BJ (cell line): Measurements from ENCODE around the gene COL27A1. TPM values are rescaled to one million over a fixed set of nuclear protein-coding genes. Genes with fewer than 3 reads are reported as not detected.

Source experiments
- CTCF ChIA-PET: fragments of 350-600 bp; formaldehyde crosslinking; extraction: SDS; loops from one replicate; lab custom pipeline; 2021; ENCODE audit warnings: antibody characterized with exemption, inconsistent platforms; lab: Yijun Ruan, JAX
- POLR2A ChIA-PET: fragments of 300-600 bp; sonication (Branson Sonifier 250); formaldehyde crosslinking; extraction: SDS; loops from one replicate; lab custom pipeline; 2021; ENCODE audit warnings: antibody characterized with exemption; lab: Charles Lee
- DNase-seq: peaks from one replicate; pipeline ENCODE4 v3.0.0-alpha.2; 2011; ENCODE audit warnings: low read depth
- H3K27me3 ChIP-seq: 2 replicates; pipeline ENCODE4 v1.6.0; 2011; ENCODE audit warnings: low read length; ENCODE audit not compliant: control insufficient read depth, insufficient read depth
- H3K36me3 ChIP-seq: 2 replicates; pipeline ENCODE4 v1.5.1; 2011; ENCODE audit warnings: low read length; ENCODE audit not compliant: control insufficient read depth, insufficient read depth
- H3K4me3 ChIP-seq: 2 replicates; pipeline ENCODE4 v1.5.1; 2011; ENCODE audit warnings: low read depth, mild to moderate bottlenecking, control low read depth, low read length
- polyA plus RNA-seq: library from polyadenylated mRNA; depleted of rRNA; stranded (reverse); fragments of >200 nt; gene quantifications from 2 replicates; pipeline ENCODE4 v1.2.3, GENCODE V29; 2011
- TF ChIP-seq, protein P1 (sequence below): IDR thresholded peaks from 2 replicates; pipeline ENCODE4 v1.5.1; 2011; ENCODE audit warnings: low read depth, mild to moderate bottlenecking, control low read depth, inconsistent platforms, low read length, moderate library complexity; ENCODE audit not compliant: insufficient read depth

COL27A1 gene
- polyA plus RNA-seq, 1 experiment, result 16.6 TPM

DNA sequence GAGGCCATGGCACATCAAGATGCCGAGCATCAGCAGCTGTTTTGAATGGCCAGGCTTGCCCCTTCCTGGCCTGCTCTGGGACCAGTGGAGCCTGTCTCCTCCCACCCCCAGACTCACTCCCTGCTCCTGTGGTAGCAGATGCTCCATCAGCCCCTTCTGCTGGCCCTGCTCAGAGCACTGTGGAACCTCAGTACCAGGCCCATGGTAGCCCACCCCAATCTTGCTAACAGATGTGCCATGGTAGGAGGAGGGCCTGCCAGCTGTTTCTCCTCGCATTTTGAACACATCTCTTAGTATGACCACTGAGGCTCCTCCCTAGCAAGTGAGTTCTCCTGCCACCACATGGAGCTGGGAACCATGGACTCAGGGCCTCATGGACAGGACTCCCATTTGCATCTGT, 29.5 kb downstream of the COL27A1 start:
- CTCF ChIA-PET, result interaction anchor here (1.3 kb wide), 1 partner anchor 106 kb away, joined by 7 read pairs; no protein-coding TSS in a partner anchor
- DNase-seq, result no peak
- Histone ChIP-seq H3K36me3 (peaks cover 24% of the 10 kb centered on the region), H3K27me3 (no peaks in the 10 kb centered on the region), H3K4me3 (no peak overlapping the region)
- TF ChIP-seq, protein P1, sequence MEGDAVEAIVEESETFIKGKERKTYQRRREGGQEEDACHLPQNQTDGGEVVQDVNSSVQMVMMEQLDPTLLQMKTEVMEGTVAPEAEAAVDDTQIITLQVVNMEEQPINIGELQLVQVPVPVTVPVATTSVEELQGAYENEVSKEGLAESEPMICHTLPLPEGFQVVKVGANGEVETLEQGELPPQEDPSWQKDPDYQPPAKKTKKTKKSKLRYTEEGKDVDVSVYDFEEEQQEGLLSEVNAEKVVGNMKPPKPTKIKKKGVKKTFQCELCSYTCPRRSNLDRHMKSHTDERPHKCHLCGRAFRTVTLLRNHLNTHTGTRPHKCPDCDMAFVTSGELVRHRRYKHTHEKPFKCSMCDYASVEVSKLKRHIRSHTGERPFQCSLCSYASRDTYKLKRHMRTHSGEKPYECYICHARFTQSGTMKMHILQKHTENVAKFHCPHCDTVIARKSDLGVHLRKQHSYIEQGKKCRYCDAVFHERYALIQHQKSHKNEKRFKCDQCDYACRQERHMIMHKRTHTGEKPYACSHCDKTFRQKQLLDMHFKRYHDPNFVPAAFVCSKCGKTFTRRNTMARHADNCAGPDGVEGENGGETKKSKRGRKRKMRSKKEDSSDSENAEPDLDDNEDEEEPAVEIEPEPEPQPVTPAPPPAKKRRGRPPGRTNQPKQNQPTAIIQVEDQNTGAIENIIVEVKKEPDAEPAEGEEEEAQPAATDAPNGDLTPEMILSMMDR, result no peak
- POLR2A ChIA-PET, result no interaction called here

DNA sequence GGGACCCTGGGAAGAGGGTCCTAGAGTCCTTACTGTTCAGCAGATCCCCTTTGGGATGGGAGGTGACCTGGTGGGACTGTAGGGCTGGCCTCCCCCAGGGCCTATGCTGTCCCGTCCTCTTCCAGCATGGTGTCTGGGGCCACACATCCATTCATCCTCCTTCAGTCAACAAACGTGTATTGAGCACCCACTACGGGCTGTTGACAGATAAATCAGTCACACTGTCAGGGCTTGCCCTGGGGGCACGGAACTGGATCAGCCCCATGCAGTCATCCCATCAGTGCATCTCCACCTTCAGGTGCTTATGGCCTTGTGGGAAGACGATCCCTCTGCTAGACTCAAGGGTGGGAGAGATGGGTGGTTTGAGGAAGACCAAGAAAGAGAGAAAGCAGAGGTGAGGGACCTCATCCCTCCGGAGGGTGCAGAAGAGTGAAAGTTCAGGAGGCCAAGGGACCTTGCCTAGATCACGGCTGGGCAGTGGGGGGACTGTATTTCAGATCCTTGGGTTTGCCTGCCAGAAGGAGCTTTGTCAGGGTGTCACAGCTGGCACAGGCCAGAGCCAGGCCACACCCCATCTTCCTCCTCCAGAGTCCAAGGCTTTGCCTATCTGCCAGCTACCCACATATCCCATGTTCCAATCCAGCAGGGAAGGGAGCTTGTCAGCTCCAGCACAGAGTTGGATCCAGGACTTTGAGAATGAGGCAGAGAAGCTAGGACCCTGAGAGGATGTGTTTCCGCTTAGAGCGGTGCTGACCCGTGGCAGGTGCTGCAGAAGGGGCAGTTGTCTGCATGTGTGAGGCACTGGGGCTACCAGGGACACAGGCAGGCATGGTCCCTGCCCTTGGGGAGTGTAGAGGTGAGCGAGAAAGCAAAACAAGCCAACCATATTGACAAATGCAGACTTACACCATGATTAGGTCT, 30.5 kb downstream of the COL27A1 start:
- ChIA-PET POLR2A (no interaction called here), CTCF (no interaction called here)
- TF ChIP-seq, protein P1, result no peak
- Histone ChIP-seq H3K36me3 (peaks cover 26% of the 10 kb centered on the region), H3K4me3 (no peak overlapping the region), H3K27me3 (no peaks in the 10 kb centered on the region)
- no peak for DNase-seq

DNA sequence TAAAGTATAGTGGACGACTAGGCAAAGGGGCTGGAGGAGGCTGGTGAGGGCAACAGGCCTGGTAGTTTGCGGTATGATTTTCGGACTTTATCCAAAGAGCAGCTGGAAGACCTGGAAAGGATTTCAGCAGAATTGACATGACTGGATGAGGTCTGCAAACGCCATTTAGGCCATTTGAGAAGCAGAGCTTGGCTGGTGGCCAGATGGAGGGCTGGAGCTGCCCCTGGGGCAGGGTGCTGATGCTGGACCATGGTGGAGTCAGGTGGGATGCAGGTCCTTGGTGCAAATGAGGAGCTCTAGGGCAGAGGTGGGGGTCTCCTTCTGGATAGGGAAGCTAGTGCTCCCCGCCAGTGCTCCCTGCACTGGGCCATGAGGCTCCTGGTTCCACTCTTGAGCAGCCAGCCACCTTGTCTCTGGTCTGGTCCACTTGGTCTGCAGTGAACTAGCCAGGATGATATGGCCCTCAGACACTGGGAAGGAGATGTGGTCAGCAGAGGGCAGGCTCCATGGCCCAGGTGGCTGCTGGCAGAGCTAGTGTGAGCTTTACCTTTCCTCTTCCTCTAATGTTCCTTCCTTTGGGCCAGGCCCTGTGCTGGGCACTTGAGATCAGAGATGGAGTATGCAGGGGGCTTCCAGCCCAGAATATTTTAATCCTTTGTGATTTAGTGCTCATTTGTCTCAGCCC, 31.4 kb downstream of the COL27A1 start:
- Histone ChIP-seq H3K27me3 (no peaks in the 10 kb centered on the region), H3K36me3 (peaks cover 26% of the 10 kb centered on the region), H3K4me3 (no peak overlapping the region)
- ChIA-PET CTCF (interaction anchor here (0.6 to 1.1 kb wide), 2 partner anchors 31 to 104 kb away, joined by 3 read pairs; no protein-coding TSS in a partner anchor), POLR2A (no interaction called here)
- DNase-seq, result no peak
- TF ChIP-seq, protein P1, result no peak

DNA sequence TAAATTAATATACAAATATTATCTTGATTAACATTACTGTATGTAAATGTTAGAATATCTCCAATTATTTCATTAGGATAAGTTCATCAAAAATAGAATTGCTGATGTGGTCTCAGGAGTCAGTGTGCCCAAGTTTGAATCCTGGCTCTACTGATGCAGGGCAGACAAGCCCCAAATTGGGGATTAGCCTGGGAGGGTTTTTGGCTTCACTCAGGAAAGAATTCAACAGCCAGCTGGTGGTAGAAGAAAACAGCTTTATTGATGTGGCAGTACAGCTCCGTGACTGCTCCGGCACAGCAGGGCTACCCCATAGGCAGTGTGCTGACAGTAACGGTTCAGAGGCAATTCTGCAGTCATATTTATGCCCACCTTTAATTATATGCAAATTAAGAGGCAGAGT, 32.5 kb downstream of the COL27A1 start:
- H3K36me3 ChIP-seq, result peaks cover 21% of the 10 kb centered on the region
- TF ChIP-seq, protein P1, result no peak
- DNase-seq, result no peak
- no peaks in the 10 kb centered on the region for H3K27me3 ChIP-seq
- ChIA-PET CTCF (interaction anchor here (1.1 kb wide), 1 partner anchor 103 kb away, joined by 3 read pairs; no protein-coding TSS in a partner anchor), POLR2A (no interaction called here)
- no peak overlapping the region for H3K4me3 ChIP-seq
